SK-N-SH (cell line): ENCODE data around the gene TMEM9. TPM values are rescaled to one million over a fixed set of nuclear protein-coding genes. Genes with fewer than 3 reads are reported as not detected.
A peak's percentile ranks its signal among the peaks of the same experiment; 100 is the strongest.

Source experiments
- CTCF ChIA-PET: fragments of 300-600, 350-600 bp; formaldehyde crosslinking; extraction: SDS; loops from one replicate; lab custom pipeline; 2021; lab: Yijun Ruan, JAX
- POLR2A ChIA-PET: fragments of 350-600 bp; sonication (Branson Sonifier 250); formaldehyde crosslinking; extraction: SDS; loops from one replicate; lab custom pipeline; 2020; ENCODE audit warnings: antibody characterized with exemption, inconsistent platforms; lab: Yijun Ruan, JAX
- DNase-seq: peaks from one replicate; pipeline ENCODE4 v3.0.0; 2012
- H2AFZ ChIP-seq: fragments of 200-600 bp; sonication (generic); 2 replicates; pipeline ENCODE4 v1.8.1; 2016; ENCODE audit warnings: antibody characterized with exemption, mild to moderate bottlenecking, low read depth
- H3F3A ChIP-seq: fragments of 200-600 bp; sonication (generic); replicated peaks from 2 replicates; pipeline ENCODE3; 2016; ENCODE audit warnings: antibody characterized with exemption, mild to moderate bottlenecking; ENCODE audit not compliant: insufficient read depth
- H3K27ac ChIP-seq, 2 experiments: fragments of 200-500 bp in 1 of 2; fragments of 200-600 bp in 1 of 2; sonication (Bioruptor generic) in 1 of 2; sonication (generic), shearing (Covaris generic) in 1 of 2; 2 replicates each; pipeline versions ENCODE4 v1.5.1 to v1.6.1; 2014 to 2016; ENCODE audit warnings: low read depth in 2 of 2, inconsistent platforms in 1 of 2, low read length in 1 of 2, mild to moderate bottlenecking in 1 of 2, mixed read lengths in 1 of 2
- H3K27me3 ChIP-seq: fragments of 200-600 bp; sonication (generic), shearing (Covaris generic); 2 replicates; pipeline ENCODE4 v1.6.1; 2016; ENCODE audit warnings: mixed run types; ENCODE audit not compliant: insufficient read depth
- H3K36me3 ChIP-seq, 2 experiments: fragments of 200-500 bp in 1 of 2; fragments of 200-600 bp in 1 of 2; sonication (Bioruptor generic) in 1 of 2; sonication (generic) in 1 of 2; replicated peaks in 1 of 2; 2 replicates each; pipeline versions ENCODE3 to v1.5.1; 2014 to 2016; ENCODE audit warnings: low read length in 1 of 2, mild to moderate bottlenecking in 1 of 2; ENCODE audit not compliant: insufficient read depth in 2 of 2, control insufficient read depth in 1 of 2
- H3K4me1 ChIP-seq, 2 experiments: fragments of 200-500 bp in 1 of 2; fragments of 200-600 bp in 1 of 2; sonication (Bioruptor generic) in 1 of 2; sonication (generic), shearing (Covaris generic) in 1 of 2; 2 replicates each; pipeline versions ENCODE4 v1.5.1 to v1.6.1; 2014 to 2016; ENCODE audit warnings: low read depth in 1 of 2, low read length in 1 of 2, mixed run types in 1 of 2; ENCODE audit not compliant: insufficient read depth in 2 of 2, control insufficient read depth in 1 of 2
- H3K4me2 ChIP-seq: fragments of 200-600 bp; sonication (generic), shearing (Covaris generic); 2 replicates; pipeline ENCODE4 v1.6.1; 2017; ENCODE audit warnings: mixed run types
- H3K4me3 ChIP-seq, 2 experiments: fragments of 200-500 bp in 1 of 2; fragments of 200-600 bp in 1 of 2; sonication (Bioruptor generic) in 1 of 2; sonication (generic), shearing (Covaris generic) in 1 of 2; 2 replicates each; pipeline versions ENCODE4 v1.5.1 to v1.8.1; 2014 to 2016; ENCODE audit warnings: low read depth in 2 of 2, inconsistent platforms in 1 of 2, low read length in 1 of 2, mild to moderate bottlenecking in 1 of 2, mixed read lengths in 1 of 2, moderate library complexity in 1 of 2
- H3K79me2 ChIP-seq: fragments of 200-600 bp; sonication (generic); 2 replicates; pipeline ENCODE4 v1.8.1; 2017; ENCODE audit warnings: mild to moderate bottlenecking; ENCODE audit not compliant: insufficient read depth
- H3K9ac ChIP-seq: fragments of 200-600 bp; sonication (generic); 2 replicates; pipeline ENCODE4 v1.6.1; 2017; ENCODE audit warnings: mixed run types
- H3K9me2 ChIP-seq: fragments of 200-600 bp; sonication (generic); 2 replicates; pipeline ENCODE4 v1.6.1; 2017; ENCODE audit warnings: mixed run types
- H3K9me3 ChIP-seq: fragments of 200-600 bp; sonication (generic); 2 replicates; pipeline ENCODE4 v1.6.1; 2017; ENCODE audit warnings: mixed run types, mild to moderate bottlenecking, moderate library complexity
- H4K20me1 ChIP-seq: fragments of 200-600 bp; sonication (generic); 2 replicates; pipeline ENCODE4 v1.6.1; 2017; ENCODE audit warnings: mild to moderate bottlenecking, mixed run types; ENCODE audit not compliant: insufficient read depth
- CHD2 ChIP-seq: fragments of 150-350 bp; IDR thresholded peaks from 2 replicates; pipeline ENCODE4 v1.6.1; 2018; ENCODE audit warnings: low read length; ENCODE audit not compliant: partially characterized antibody
- CTCF ChIP-seq: fragments of 200-600 bp; sonication (generic); IDR thresholded peaks from 2 replicates; pipeline ENCODE4 v1.6.1; 2017; ENCODE audit warnings: antibody characterized with exemption, mild to moderate bottlenecking, moderate library complexity
- ELF1 ChIP-seq: IDR thresholded peaks from 2 replicates; pipeline ENCODE4 v1.4.0; 2012
- FOSL2 ChIP-seq: IDR thresholded peaks from 2 replicates; pipeline ENCODE4 v1.4.0; 2012; ENCODE audit warnings: low read depth, mild to moderate bottlenecking, moderate library complexity, borderline replicate concordance
- FOXJ3 ChIP-seq: sonication (generic); formaldehyde crosslinking; IDR thresholded peaks from 2 replicates; pipeline ENCODE4 v1.5.1; 2020; ENCODE audit warnings: mild to moderate bottlenecking, missing genetic modification reagents
- FOXM1 ChIP-seq: IDR thresholded peaks from 2 replicates; pipeline ENCODE4 v1.4.0; 2012; ENCODE audit warnings: low read depth, mild to moderate bottlenecking
- GATA2 ChIP-seq: sonication (generic); formaldehyde crosslinking; IDR thresholded peaks from 2 replicates; pipeline ENCODE4 v1.5.0; 2020; ENCODE audit warnings: mild to moderate bottlenecking, missing genetic modification reagents
- IRF3 ChIP-seq: fragments of 150-350 bp; IDR thresholded peaks from 2 replicates; pipeline ENCODE4 v1.6.1; 2016; ENCODE audit warnings: mild to moderate bottlenecking, low read depth, low read length
- JUND ChIP-seq: IDR thresholded peaks from 2 replicates; pipeline ENCODE4 v1.4.0; 2012
- MXI1 ChIP-seq: IDR thresholded peaks from 2 replicates; pipeline ENCODE4 v1.6.1; 2012; ENCODE audit warnings: mild to moderate bottlenecking, low read depth, low read length, improper control_type of control experiment
- NRF1 ChIP-seq: IDR thresholded peaks from 2 replicates; pipeline ENCODE4 v1.6.1; 2012; ENCODE audit warnings: low read depth, mild to moderate bottlenecking, low read length
- POLR2AphosphoS5 ChIP-seq: IDR thresholded peaks from 2 replicates; pipeline ENCODE4 v1.6.1; 2012; ENCODE audit warnings: low read depth, low read length
- RCOR1 ChIP-seq: fragments of 150-350 bp; IDR thresholded peaks from 2 replicates; pipeline ENCODE4 v1.6.1; 2017; ENCODE audit warnings: antibody characterized with exemption, low read length
- RFX5 ChIP-seq: IDR thresholded peaks from 2 replicates; pipeline ENCODE4 v1.6.1; 2012; ENCODE audit warnings: mild to moderate bottlenecking, improper control_type of control experiment, low read length
- SIN3A ChIP-seq: IDR thresholded peaks from 2 replicates; pipeline ENCODE4 v1.6.1; 2012; ENCODE audit warnings: low read depth, mild to moderate bottlenecking, low read length, moderate library complexity, borderline replicate concordance
- SMC3 ChIP-seq: IDR thresholded peaks from 2 replicates; pipeline ENCODE4 v1.6.1; 2012; ENCODE audit warnings: low read depth, low read length, improper control_type of control experiment
- TEAD4 ChIP-seq: IDR thresholded peaks from 2 replicates; pipeline ENCODE4 v1.4.0; 2012; ENCODE audit warnings: mild to moderate bottlenecking, borderline replicate concordance; ENCODE audit not compliant: insufficient read depth
- USF1 ChIP-seq: IDR thresholded peaks from 2 replicates; pipeline ENCODE4 v1.4.0; 2012; ENCODE audit warnings: low read depth, borderline replicate concordance
- USF2 ChIP-seq: fragments of 150-350 bp; IDR thresholded peaks from 2 replicates; pipeline ENCODE4 v1.6.1; 2017; ENCODE audit warnings: antibody characterized with exemption, low read length, low read depth, borderline replicate concordance
- YY1 ChIP-seq: IDR thresholded peaks from 2 replicates; pipeline ENCODE4 v1.4.0; 2012; ENCODE audit warnings: low read depth, mild to moderate bottlenecking
- WGBS: methylation state at CpG from one replicate; pipeline ENCODE4 v1.1.6; 2017; ENCODE audit warnings: low lambda C conversion rate; 5-methylcytosine and 5-hydroxymethylcytosine counted together
- polyA plus RNA-seq, 3 experiments: library from polyadenylated mRNA; depleted of rRNA; stranded (reverse); fragments of >200 nt; gene quantifications; 2 replicates each; pipeline ENCODE4 v1.2.3, GENCODE V29; 2012

The TMEM9 gene
- polyA plus RNA-seq, 1 of the 3 experiments (the other 2 are of a cell fraction) = 126 TPM

GRCh38 chr1:201183753-201184152, 29.5 kb upstream of the TMEM9 start:
- CTCF ChIA-PET = interaction anchor here (1.0 to 3.1 kb wide), 8 partner anchors 10 to 212 kb away, joined by 3 to 26 read pairs (median 5); no protein-coding TSS in a partner anchor
- H3K27ac ChIP-seq = peak overlapping the region in 1 of 2 experiments; percentile 2; a peak in 1 of 4 replicates
- H3F3A ChIP-seq = no peaks in the 10 kb centered on the region
- H2AFZ ChIP-seq = no peak overlapping the region
- no peaks in the 10 kb centered on the region for H3K9me3 ChIP-seq
- no peak overlapping the region for H3K4me2 ChIP-seq
- peaks cover 10 to 16% of the 10 kb centered on the region in 2 experiments; a peak in 3 of 4 replicates for H3K4me1 ChIP-seq
- H3K27me3 ChIP-seq = no peaks in the 10 kb centered on the region
- POLR2A ChIA-PET = no interaction called here
- no peak overlapping the region for H3K9ac ChIP-seq
- no peaks in the 10 kb centered on the region for H3K36me3 ChIP-seq
- H4K20me1 ChIP-seq = no peaks in the 10 kb centered on the region
- H3K4me3 ChIP-seq = no peak overlapping the region
- no peak for TF ChIP-seq USF2
- TF ChIP-seq SMC3 = no peak
- TF ChIP-seq IRF3 = no peak
- TF ChIP-seq NRF1 = no peak
- TF ChIP-seq JUND = no peak
- TF ChIP-seq FOXJ3 (CRISPR knock-in tag) = no peak
- TF ChIP-seq FOXM1 = no peak
- no peak for TF ChIP-seq ELF1
- no peak for TF ChIP-seq CTCF
- no peak for TF ChIP-seq GATA2 (CRISPR knock-in tag)
- no peak for TF ChIP-seq MXI1
- no peak for TF ChIP-seq CHD2
- no peak for TF ChIP-seq USF1
- TF ChIP-seq TEAD4 = no peak
- TF ChIP-seq YY1 = no peak
- no peak for TF ChIP-seq POLR2AphosphoS5
- TF ChIP-seq RFX5 = no peak
- TF ChIP-seq FOSL2 = no peak
- TF ChIP-seq SIN3A = no peak
- no peak for TF ChIP-seq RCOR1
- no peaks in the 10 kb centered on the region for H3K9me2 ChIP-seq
- DNase-seq = no peak
- no peaks in the 10 kb centered on the region for H3K79me2 ChIP-seq
- WGBS = 44% methylated on average over 1 of the region's 5 CpGs
